Thymus (tissue), 11 donors: ENCODE data around the gene CPAMD8. TPM values are rescaled to one million over a fixed set of nuclear protein-coding genes. Genes with fewer than 3 reads are reported as not detected.
"Not testable (repeated sequence)": the region's sequence is repeated elsewhere in the genome, so short reads cannot be mapped to it uniquely, and the experiment has no call there.

Experiments used
- DNase-seq, 9 donors: peaks; one replicate each; pipeline ENCODE4 v3.0.0-alpha.2; 2013; ENCODE audit warnings: low spot score in 9 of 9, low read depth in 6 of 9, missing footprints in 1 of 9
- H3K27ac ChIP-seq, 2 donors: one replicate each; pipeline ENCODE4 v1.5.1; 2013; ENCODE audit warnings: control low read depth in 1 of 2, low read depth in 1 of 2, low read length in 1 of 2, mild to moderate bottlenecking in 1 of 2, moderate library complexity in 1 of 2
- H3K27me3 ChIP-seq, 2 donors: one replicate each; pipeline ENCODE4 v1.5.1; 2013; ENCODE audit warnings: low read length in 1 of 2; ENCODE audit not compliant: control insufficient read depth in 2 of 2, insufficient read depth in 1 of 2
- H3K36me3 ChIP-seq, 2 donors: one replicate each; pipeline ENCODE4 v1.5.1; 2013; ENCODE audit warnings: low read length in 1 of 2, mild to moderate bottlenecking in 1 of 2, moderate library complexity in 1 of 2; ENCODE audit not compliant: control insufficient read depth in 2 of 2, insufficient read depth in 2 of 2
- H3K4me1 ChIP-seq, 2 donors: one replicate each; pipeline ENCODE4 v1.5.1; 2013; ENCODE audit warnings: low read length in 2 of 2; ENCODE audit not compliant: control insufficient read depth in 2 of 2, insufficient read depth in 2 of 2
- H3K4me3 ChIP-seq, 2 donors: one replicate each; pipeline ENCODE4 v1.5.1; 2013; ENCODE audit warnings: low read length in 2 of 2, control low read depth in 1 of 2, mild to moderate bottlenecking in 1 of 2
- H3K9me3 ChIP-seq, 2 donors: one replicate each; pipeline ENCODE4 v1.5.1; 2013; ENCODE audit warnings: low read length in 1 of 2, mild to moderate bottlenecking in 1 of 2; ENCODE audit not compliant: control insufficient read depth in 2 of 2, insufficient read depth in 1 of 2
- WGBS: extraction: QIAGEN DNeasy Blood & Tissue Kit; methylation state at CpG from one replicate; pipeline ENCODE4 v1.1.7; 2013; 5-methylcytosine and 5-hydroxymethylcytosine counted together
- polyA plus RNA-seq: library from polyadenylated mRNA; stranded (reverse); fragments of 200-250 nt; gene quantifications from one replicate; pipeline ENCODE4 v1.2.3, GENCODE V29; 2013
- total RNA-seq: library from RNA; stranded (reverse); fragments of 120-200 nt; gene quantifications from one replicate; pipeline ENCODE4 v1.2.4, GENCODE V29; 2013
- donor health status: healthy.

CPAMD8 gene
- total and polyA plus RNA-seq, 2 donors: 12.3 to 17.3 TPM

- 91% methylated on average over 9 of the region's 9 CpGs for WGBS
- H3K4me3 ChIP-seq: no peak overlapping the region
- H3K9me3 ChIP-seq: peaks cover 2 to 12% of the 10 kb centered on the region in 2 donors
- no peaks in the 10 kb centered on the region for H3K4me1 ChIP-seq
- DNase-seq: no peak
- no peak overlapping the region for H3K27ac ChIP-seq
- H3K27me3 ChIP-seq: no peaks in the 10 kb centered on the region
- no peaks in the 10 kb centered on the region for H3K36me3 ChIP-seq
Measured at GRCh38 chr19:16940626-16941025, 86.0 kb downstream of the CPAMD8 start.

DNA sequence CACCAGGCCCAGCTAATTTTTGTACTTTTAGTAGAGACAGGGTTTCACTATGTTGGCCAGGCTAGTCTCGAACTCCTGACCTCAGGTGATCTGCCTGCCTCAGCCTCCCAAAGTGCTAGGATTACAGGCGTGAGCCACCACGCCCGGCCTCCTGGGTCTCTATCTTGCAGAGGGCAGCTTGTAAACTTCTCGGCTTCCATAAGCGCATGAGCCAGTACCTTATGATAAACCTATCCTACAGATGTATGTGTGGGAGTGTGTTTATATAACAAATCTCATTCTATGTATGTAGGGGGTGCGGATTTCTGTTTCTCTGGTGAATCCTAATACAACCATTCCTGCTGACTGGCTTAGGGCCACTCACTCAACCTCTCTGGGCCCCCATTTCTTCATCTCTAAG lies 86.5 kb downstream of the CPAMD8 start:
- H3K4me3 ChIP-seq, H3K27me3 ChIP-seq, H3K27ac ChIP-seq, DNase-seq, H3K4me1 ChIP-seq, H3K36me3 ChIP-seq: not testable (repeated sequence)
- H3K9me3 ChIP-seq: peaks cover 2 to 12% of the 10 kb centered on the region in 2 donors
- WGBS: 97% methylated on average over 7 of the region's 7 CpGs

DNA sequence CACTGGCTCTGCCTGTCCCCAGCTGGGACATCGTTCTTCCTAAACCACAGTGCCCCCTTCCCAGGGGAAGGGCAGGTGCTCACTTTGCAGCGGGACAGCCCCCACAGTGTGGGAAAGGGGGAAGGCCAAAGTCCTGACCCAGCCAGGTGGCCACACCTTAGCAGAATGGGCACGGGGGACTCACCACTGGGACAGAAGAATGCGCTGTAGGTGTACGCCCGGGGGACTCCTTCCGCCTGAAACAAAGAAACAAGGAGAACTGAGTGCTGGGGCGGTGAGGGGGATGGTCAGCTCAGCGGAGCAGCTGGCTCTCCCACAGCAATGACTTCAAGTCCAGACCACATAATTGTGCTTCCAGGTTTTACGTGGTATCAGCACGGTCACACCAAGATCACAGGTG lies 88.4 kb downstream of the CPAMD8 start:
- Histone ChIP-seq H3K27me3 (no peaks in the 10 kb centered on the region), H3K4me1 (no peaks in the 10 kb centered on the region), H3K4me3 (no peak overlapping the region), H3K36me3 (no peaks in the 10 kb centered on the region), H3K9me3 (peaks cover 2 to 12% of the 10 kb centered on the region in 2 donors), H3K27ac (no peak overlapping the region)
- no peak for DNase-seq
- 97% methylated on average over 11 of the region's 11 CpGs for WGBS

- not testable (repeated sequence) for H3K27me3 ChIP-seq, DNase-seq
Measured at GRCh38 chr19:16937796-16938195, 88.8 kb downstream of the CPAMD8 start.

DNA sequence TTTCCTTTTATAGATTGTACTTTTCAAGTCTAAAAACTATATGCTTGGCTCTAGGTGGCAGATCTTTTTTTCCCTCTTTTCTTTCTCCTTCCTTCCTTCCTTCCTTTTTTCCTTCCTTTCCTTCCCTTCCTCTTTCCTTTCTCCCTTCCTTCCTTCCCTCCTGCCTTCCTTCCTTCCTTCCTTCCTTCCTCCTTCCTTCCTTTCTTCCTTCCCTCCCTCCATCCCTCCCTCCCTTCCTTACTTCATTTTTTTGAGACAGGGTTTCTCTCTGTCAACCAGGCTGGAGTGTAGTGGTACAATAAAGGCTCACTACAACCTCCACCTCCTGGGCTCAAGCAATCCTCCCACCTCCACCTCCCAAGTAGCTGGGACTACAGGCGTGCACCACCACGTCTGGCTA lies 89.7 kb downstream of the CPAMD8 start:
- WGBS: 91% methylated on average over 2 of the region's 2 CpGs
- no peak overlapping the region for H3K27ac ChIP-seq

More at GRCh38 chr19:16937796-16938195, 88.8 kb downstream of the CPAMD8 start:
- H3K9me3 ChIP-seq: peaks cover 2 to 12% of the 10 kb centered on the region in 2 donors
- H3K27ac ChIP-seq, H3K4me3 ChIP-seq, H3K36me3 ChIP-seq, H3K4me1 ChIP-seq: not testable (repeated sequence)
- WGBS: 97% methylated on average over 12 of the region's 12 CpGs

GRCh38 chr19:16934489-16934888 lies 92.1 kb downstream of the CPAMD8 start:
- Histone ChIP-seq H3K27ac (no peak overlapping the region), H3K27me3 (no peaks in the 10 kb centered on the region), H3K36me3 (no peaks in the 10 kb centered on the region), H3K4me3 (no peak overlapping the region), H3K4me1 (no peaks in the 10 kb centered on the region), H3K9me3 (peaks cover 3 to 29% of the 10 kb centered on the region in 2 donors)
- no peak for DNase-seq
- 97% methylated on average over 1 of the region's 1 CpG for WGBS

More for the DNA sequence above, 89.7 kb downstream of the CPAMD8 start:
- Histone ChIP-seq H3K27me3 (no peaks in the 10 kb centered on the region), H3K4me1 (no peaks in the 10 kb centered on the region), H3K4me3 (no peak overlapping the region), H3K36me3 (no peaks in the 10 kb centered on the region), H3K9me3 (peaks cover 2 to 15% of the 10 kb centered on the region in 2 donors)
- no peak for DNase-seq

DNA sequence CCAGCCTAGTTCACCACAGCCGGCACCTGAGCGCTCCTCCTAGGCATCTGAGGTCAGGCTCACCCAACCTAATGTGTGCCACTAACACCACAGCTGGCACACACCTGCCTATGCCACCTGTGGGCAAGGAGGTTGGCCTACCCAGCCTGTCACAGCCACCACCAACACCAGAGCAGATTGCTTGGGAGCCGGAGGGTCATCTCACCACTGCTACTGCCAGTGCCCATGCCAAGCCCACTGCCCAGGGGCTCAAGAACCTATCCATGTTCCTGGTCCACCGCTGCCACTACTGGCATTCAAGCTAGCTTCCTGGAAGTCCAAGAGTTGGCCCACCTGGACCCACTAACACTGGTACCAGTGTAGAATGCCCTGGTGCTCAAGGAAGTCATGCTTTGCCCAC lies 95.3 kb downstream of the CPAMD8 start:
- no peak for DNase-seq
- Histone ChIP-seq H3K27ac (no peak overlapping the region), H3K4me3 (no peak overlapping the region), H3K36me3 (no peaks in the 10 kb centered on the region), H3K9me3 (peaks cover 1 to 43% of the 10 kb centered on the region in 2 donors), H3K4me1 (no peaks in the 10 kb centered on the region), H3K27me3 (no peaks in the 10 kb centered on the region)
- WGBS: 95% methylated on average over 4 of the region's 4 CpGs

- Histone ChIP-seq H3K4me3 (no peak overlapping the region), H3K36me3 (no peaks in the 10 kb centered on the region), H3K27ac (no peak overlapping the region), H3K9me3 (peaks cover 1 to 43% of the 10 kb centered on the region in 2 donors), H3K27me3 (no peaks in the 10 kb centered on the region), H3K4me1 (no peaks in the 10 kb centered on the region)
- 84% methylated on average over 5 of the region's 5 CpGs for WGBS
- DNase-seq: no peak
Measured at GRCh38 chr19:16930753-16931152, 95.9 kb downstream of the CPAMD8 start.

- Histone ChIP-seq H3K36me3 (no peaks in the 10 kb centered on the region), H3K4me1 (no peaks in the 10 kb centered on the region), H3K27ac (no peak overlapping the region), H3K4me3 (no peak overlapping the region), H3K27me3 (no peaks in the 10 kb centered on the region), H3K9me3 (peaks cover 1 to 50% of the 10 kb centered on the region in 2 donors)
- 97% methylated on average over 10 of the region's 10 CpGs for WGBS
- no peak for DNase-seq
Measured at GRCh38 chr19:16928916-16929315, 97.7 kb downstream of the CPAMD8 start.

- Histone ChIP-seq H3K4me3 (no peak overlapping the region), H3K27me3 (no peaks in the 10 kb centered on the region), H3K27ac (no peak overlapping the region), H3K4me1 (no peaks in the 10 kb centered on the region), H3K9me3 (peaks cover 1 to 50% of the 10 kb centered on the region in 2 donors), H3K36me3 (no peaks in the 10 kb centered on the region)
- WGBS: 96% methylated on average over 2 of the region's 2 CpGs
- no peak for DNase-seq
Measured at GRCh38 chr19:16928351-16928750, 98.3 kb downstream of the CPAMD8 start.
